ENCODE measurements around the gene CITED2. TPM values are rescaled to one million over a fixed set of nuclear protein-coding genes. Genes with fewer than 3 reads are reported as not detected.

CITED2 gene
- total RNA-seq, 4 donors from 2014 or later: 297 to 618 (median 413) TPM

DNA sequence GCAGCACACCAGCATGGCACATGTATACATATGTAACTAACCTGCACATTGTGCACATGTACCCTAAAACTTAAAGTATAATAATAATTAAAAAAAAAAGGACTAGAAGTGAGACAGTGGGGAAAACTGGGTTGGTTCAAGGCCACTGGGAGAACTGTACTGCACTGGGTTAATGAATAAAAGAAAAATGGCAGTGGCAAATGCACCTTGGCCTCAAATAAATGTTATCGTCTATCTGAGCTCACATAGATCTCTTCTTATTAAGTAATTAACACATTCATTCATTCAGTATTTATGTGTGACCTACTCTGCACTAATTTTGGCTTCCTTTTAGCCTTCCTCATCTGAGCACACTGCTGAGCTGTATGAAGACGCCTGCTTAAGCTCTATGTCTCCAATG is 17.5 kb downstream of the CITED2 start:
- no peaks in the 10 kb centered on the region for H3K9me3 ChIP-seq
- no peaks in the 10 kb centered on the region for H3K4me1 ChIP-seq
- TF ChIP-seq, protein P1, sequence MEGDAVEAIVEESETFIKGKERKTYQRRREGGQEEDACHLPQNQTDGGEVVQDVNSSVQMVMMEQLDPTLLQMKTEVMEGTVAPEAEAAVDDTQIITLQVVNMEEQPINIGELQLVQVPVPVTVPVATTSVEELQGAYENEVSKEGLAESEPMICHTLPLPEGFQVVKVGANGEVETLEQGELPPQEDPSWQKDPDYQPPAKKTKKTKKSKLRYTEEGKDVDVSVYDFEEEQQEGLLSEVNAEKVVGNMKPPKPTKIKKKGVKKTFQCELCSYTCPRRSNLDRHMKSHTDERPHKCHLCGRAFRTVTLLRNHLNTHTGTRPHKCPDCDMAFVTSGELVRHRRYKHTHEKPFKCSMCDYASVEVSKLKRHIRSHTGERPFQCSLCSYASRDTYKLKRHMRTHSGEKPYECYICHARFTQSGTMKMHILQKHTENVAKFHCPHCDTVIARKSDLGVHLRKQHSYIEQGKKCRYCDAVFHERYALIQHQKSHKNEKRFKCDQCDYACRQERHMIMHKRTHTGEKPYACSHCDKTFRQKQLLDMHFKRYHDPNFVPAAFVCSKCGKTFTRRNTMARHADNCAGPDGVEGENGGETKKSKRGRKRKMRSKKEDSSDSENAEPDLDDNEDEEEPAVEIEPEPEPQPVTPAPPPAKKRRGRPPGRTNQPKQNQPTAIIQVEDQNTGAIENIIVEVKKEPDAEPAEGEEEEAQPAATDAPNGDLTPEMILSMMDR (IDR thresholded peaks at IDR 0.05): no peak
- no peak for TF ChIP-seq POLR2A (IDR thresholded peaks at IDR 0.05)
- TF ChIP-seq EP300 (IDR thresholded peaks at IDR 0.05): no peak
- no peak for DNase-seq (ENCODE audit: low spot score in 2 of 2)
- no peaks in the 10 kb centered on the region for H3K36me3 ChIP-seq
- 91 to 92% methylated on average over 2 of the region's 2 CpGs for WGBS, 2 donors
- H3K27ac ChIP-seq: no peak overlapping the region
- H3K27me3 ChIP-seq: no peaks in the 10 kb centered on the region
- no peak overlapping the region for H3K4me3 ChIP-seq

DNA sequence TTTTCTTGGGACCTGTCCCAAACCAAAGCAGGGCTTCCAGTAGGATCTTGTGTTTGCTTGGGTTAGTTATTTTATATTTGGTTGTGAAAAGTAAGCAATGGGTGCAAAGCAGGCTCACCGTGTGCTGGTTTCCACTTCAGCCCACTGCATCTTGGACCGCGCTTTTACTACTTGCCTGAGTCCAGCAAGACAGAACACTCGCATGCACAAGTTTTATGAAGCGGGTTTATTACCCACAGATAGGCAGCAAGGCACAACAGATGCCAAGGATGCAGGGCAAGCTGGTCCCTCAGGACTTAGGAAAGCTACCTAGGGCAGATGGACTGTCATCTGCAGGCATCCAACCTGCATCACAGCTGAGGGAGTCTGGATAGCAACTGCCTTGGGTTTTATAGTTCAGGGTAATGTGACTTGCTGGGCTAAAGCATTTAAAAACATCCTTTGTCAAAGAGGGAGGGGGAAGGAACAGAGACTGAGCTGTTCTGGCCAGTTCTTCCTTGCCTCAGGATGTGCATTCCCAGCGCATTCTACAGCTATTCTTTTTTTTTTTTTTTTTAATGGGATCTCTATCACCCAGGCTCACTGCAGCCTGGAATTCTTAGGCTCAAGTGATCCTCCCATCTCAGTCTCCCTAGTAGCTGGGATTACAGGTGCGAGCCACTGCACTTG is 18.5 kb downstream of the CITED2 start:
- TF ChIP-seq POLR2A (IDR thresholded peaks at IDR 0.05): no peak
- TF ChIP-seq EP300 (IDR thresholded peaks at IDR 0.05): no peak
- TF ChIP-seq, protein P1 (IDR thresholded peaks at IDR 0.05): no peak
- Histone ChIP-seq H3K27me3 (no peaks in the 10 kb centered on the region), H3K9me3 (no peaks in the 10 kb centered on the region), H3K27ac (no peak overlapping the region), H3K36me3 (no peaks in the 10 kb centered on the region), H3K4me1 (no peaks in the 10 kb centered on the region), H3K4me3 (no peak overlapping the region)
- 89 to 91% methylated on average over 7 of the region's 7 CpGs for WGBS, 2 donors
- no peak for DNase-seq (ENCODE audit: low spot score in 2 of 2)

DNA sequence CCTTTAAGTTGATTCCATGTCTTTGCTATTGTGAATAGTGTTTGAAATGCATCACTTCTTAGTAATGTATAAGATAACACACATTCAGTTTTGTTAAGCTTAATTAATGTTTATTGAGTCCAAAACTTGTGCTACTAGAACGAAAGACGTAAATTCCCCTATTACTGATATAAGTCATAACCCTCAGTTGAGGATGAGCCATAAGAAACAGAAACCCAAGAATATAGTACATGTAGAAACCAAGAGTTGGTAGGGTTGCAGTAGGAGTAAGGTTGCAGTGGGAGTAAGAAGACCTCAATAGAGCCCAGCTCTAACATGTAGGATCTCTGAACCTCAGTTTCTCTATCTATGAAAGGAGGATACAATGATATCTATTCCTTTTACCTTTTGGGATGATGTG is 19.3 kb downstream of the CITED2 start:
- WGBS, 2 donors: 98% methylated on average over 2 of the region's 2 CpGs
- no peaks in the 10 kb centered on the region for H3K9me3 ChIP-seq
- TF ChIP-seq EP300 (IDR thresholded peaks at IDR 0.05): no peak
- TF ChIP-seq, protein P1 (IDR thresholded peaks at IDR 0.05): no peak
- TF ChIP-seq POLR2A (IDR thresholded peaks at IDR 0.05): no peak

DNA sequence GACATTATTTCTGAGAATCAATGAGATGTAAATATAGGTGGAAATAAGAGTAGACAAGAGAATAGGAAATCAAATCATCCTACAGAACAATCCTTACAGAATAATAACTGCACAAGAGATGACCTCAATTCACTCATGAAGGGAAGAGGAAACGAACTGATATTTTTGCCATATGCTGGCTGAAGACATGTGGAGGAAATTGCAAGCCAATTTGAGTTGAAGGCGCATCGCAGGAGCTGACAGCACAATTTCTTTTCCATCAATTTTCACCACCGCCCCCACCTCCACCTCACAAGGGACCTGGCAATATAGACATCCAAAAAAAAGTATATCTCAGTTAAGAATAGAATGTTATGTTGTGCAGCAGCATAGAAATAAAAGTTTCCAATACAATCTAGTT is 20.3 kb downstream of the CITED2 start:
- TF ChIP-seq POLR2A (IDR thresholded peaks at IDR 0.05) (no peak), EP300 (IDR thresholded peaks at IDR 0.05) (no peak)
- TF ChIP-seq, protein P1 (IDR thresholded peaks at IDR 0.05): no peak
- no peak for DNase-seq (ENCODE audit: low spot score in 2 of 2)
- H3K36me3 ChIP-seq: no peaks in the 10 kb centered on the region
- H3K4me1 ChIP-seq: no peaks in the 10 kb centered on the region
- H3K4me3 ChIP-seq: no peak overlapping the region
- no peaks in the 10 kb centered on the region for H3K27me3 ChIP-seq
- no peak overlapping the region for H3K27ac ChIP-seq
- 50 to 58% methylated on average over 4 of the region's 4 CpGs for WGBS, 2 donors
- H3K9me3 ChIP-seq: no peaks in the 10 kb centered on the region

More for the DNA sequence above, 19.3 kb downstream of the CITED2 start:
- no peak for DNase-seq (ENCODE audit: low spot score in 2 of 2)
- H3K27me3 ChIP-seq: no peaks in the 10 kb centered on the region
- no peaks in the 10 kb centered on the region for H3K4me1 ChIP-seq
- H3K27ac ChIP-seq: no peak overlapping the region
- H3K36me3 ChIP-seq: no peaks in the 10 kb centered on the region
- no peak overlapping the region for H3K4me3 ChIP-seq

DNA sequence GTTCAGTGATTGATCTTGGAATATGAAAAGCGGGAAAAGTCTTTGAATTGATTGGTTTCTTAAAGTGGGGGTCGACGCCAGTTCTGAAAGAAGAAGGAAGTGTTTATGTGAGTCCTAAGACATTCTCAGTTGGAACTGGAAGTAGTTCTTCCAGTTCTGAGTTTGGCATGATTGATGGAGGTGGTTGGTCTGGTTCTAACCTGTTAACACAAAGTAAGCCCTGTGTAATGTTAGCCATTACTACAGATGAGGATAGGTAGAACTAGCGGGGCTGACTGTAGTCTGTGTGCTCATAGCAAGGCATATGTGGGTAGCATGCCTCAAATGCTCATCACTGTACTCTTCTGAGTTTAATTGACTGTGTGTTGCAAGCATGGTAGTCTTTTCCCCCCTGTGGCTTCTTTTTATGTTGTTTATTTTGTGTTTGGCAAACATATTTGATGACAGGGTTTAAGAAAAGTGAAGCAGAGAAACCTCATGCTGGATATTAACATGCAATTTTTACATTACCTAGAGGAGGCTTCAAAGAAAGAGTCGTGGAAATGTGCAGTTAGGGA is 24.9 kb downstream of the CITED2 start:
- 48 to 50% methylated on average over 5 of the region's 5 CpGs for WGBS, 2 donors
- no peak for TF ChIP-seq POLR2A (IDR thresholded peaks at IDR 0.05)
- TF ChIP-seq, protein P1 (IDR thresholded peaks at IDR 0.05): no peak
- TF ChIP-seq EP300 (IDR thresholded peaks at IDR 0.05): no peak
- Histone ChIP-seq H3K27me3 (no peaks in the 10 kb centered on the region), H3K27ac (no peak overlapping the region), H3K9me3 (no peaks in the 10 kb centered on the region), H3K36me3 (no peaks in the 10 kb centered on the region), H3K4me1 (no peaks in the 10 kb centered on the region), H3K4me3 (no peak overlapping the region)
- DNase-seq (ENCODE audit: low spot score in 2 of 2): no peak
